Measurements from ENCODE around the gene PLPP1. TPM values are rescaled to one million over a fixed set of nuclear protein-coding genes. Genes with fewer than 3 reads are reported as not detected.

Gene PLPP1
- polyA plus RNA-seq, 3 donors, result 0.87 to 1.5 (median 0.98) TPM

DNA sequence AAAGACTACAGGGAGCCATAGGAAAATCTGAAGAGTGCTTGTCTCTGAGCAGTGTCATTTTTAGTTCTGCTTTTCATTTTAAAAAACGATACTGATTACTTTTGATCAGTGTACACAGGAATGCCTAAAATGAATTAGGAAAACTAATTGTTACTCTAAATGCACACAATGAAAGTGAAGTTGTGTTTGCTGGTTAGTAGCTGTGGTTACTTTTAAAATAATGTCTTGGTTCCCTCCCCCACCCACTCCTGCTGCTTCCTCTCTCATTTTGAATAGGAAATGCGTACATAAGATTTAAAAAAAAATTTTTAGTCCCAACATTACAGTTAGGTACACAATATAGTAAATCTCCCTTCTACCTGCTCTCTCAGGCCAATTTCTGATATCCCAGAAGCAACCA is 47.5 kb upstream of the PLPP1 start:
- TF ChIP-seq, protein P1, sequence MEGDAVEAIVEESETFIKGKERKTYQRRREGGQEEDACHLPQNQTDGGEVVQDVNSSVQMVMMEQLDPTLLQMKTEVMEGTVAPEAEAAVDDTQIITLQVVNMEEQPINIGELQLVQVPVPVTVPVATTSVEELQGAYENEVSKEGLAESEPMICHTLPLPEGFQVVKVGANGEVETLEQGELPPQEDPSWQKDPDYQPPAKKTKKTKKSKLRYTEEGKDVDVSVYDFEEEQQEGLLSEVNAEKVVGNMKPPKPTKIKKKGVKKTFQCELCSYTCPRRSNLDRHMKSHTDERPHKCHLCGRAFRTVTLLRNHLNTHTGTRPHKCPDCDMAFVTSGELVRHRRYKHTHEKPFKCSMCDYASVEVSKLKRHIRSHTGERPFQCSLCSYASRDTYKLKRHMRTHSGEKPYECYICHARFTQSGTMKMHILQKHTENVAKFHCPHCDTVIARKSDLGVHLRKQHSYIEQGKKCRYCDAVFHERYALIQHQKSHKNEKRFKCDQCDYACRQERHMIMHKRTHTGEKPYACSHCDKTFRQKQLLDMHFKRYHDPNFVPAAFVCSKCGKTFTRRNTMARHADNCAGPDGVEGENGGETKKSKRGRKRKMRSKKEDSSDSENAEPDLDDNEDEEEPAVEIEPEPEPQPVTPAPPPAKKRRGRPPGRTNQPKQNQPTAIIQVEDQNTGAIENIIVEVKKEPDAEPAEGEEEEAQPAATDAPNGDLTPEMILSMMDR (IDR thresholded peaks at IDR 0.05), result no peak
- Histone ChIP-seq H3K36me3 (replicated peaks in 1 of 2; ENCODE audit: control insufficient read depth in 1 of 2, insufficient read depth in 2 of 2, low read length in 2 of 2) (no peaks in the 10 kb centered on the region), H3K79me2 (ENCODE audit: insufficient read depth, low read length) (no peaks in the 10 kb centered on the region), H3K9ac (ENCODE audit: insufficient read depth, low read length, poor library complexity, severe bottlenecking) (no peak overlapping the region), H2AFZ (ENCODE audit: insufficient read depth, low read depth, low read length, poor library complexity, severe bottlenecking) (peak overlapping the region; percentile 48), H3K27ac (ENCODE audit: low read depth in 1 of 2, low read length in 2 of 2) (no peak overlapping the region), H3K4me1 (ENCODE audit: control insufficient read depth in 1 of 2, insufficient read depth in 2 of 2, low read length in 2 of 2) (peaks cover 3 to 4% of the 10 kb centered on the region in 2 donors), H3K4me3 (replicated peaks in 1 of 3; ENCODE audit: low read depth in 2 of 3, low read length in 3 of 3) (no peak overlapping the region), H3K4me2 (replicated peaks; ENCODE audit: extremely low read depth, low read length, poor library complexity, severe bottlenecking) (no peak overlapping the region), H4K20me1 (ENCODE audit: insufficient read depth, low read length) (no peaks in the 10 kb centered on the region), H3K9me3 (replicated peaks in 1 of 2; ENCODE audit: control insufficient read depth in 1 of 2, insufficient read depth in 1 of 2, low read length in 2 of 2) (no peaks in the 10 kb centered on the region), H3K27me3 (ENCODE audit: control insufficient read depth in 2 of 2, insufficient read depth in 2 of 2, low read length in 2 of 2) (no peaks in the 10 kb centered on the region)
- Mint-ChIP-seq H3K4me3 (no peak overlapping the region), H3K27ac (no peak overlapping the region), H3K36me3 (no peaks in the 10 kb centered on the region), H3K9me3 (no peaks in the 10 kb centered on the region), H3K27me3 (ENCODE audit: low read depth in 3 of 3) (peaks cover 0 to 2% (median 0%) of the 10 kb centered on the region in 3 donors), H3K4me1 (peaks cover 5% of the 10 kb centered on the region)
- intact Hi-C loops (cut with micrococcal nuclease), result no loop called here
- DNase-seq, result no peak
- no CpG with 5 or more reads among the region's 2 CpGs for WGBS (ENCODE audit: insufficient coverage)

- no peak overlapping the region for H2AFZ ChIP-seq (ENCODE audit: insufficient read depth, low read depth, low read length, poor library complexity, severe bottlenecking)
- no peaks in the 10 kb centered on the region for H3K36me3 ChIP-seq (replicated peaks in 1 of 2; ENCODE audit: control insufficient read depth in 1 of 2, insufficient read depth in 2 of 2, low read length in 2 of 2)
- H3K9ac ChIP-seq (ENCODE audit: insufficient read depth, low read length, poor library complexity, severe bottlenecking), result no peak overlapping the region
- no peak for DNase-seq
- no peaks in the 10 kb centered on the region for H3K9me3 ChIP-seq (replicated peaks in 1 of 2; ENCODE audit: control insufficient read depth in 1 of 2, insufficient read depth in 1 of 2, low read length in 2 of 2)
- H3K4me3 ChIP-seq (replicated peaks in 1 of 3; ENCODE audit: low read depth in 2 of 3, low read length in 3 of 3), result no peak overlapping the region
- H3K79me2 ChIP-seq (ENCODE audit: insufficient read depth, low read length), result no peaks in the 10 kb centered on the region
- TF ChIP-seq, protein P1 (IDR thresholded peaks at IDR 0.05), result no peak
- Mint-ChIP-seq H3K27me3 (ENCODE audit: low read depth in 3 of 3) (peaks cover 0 to 2% (median 1%) of the 10 kb centered on the region in 3 donors), H3K9me3 (no peaks in the 10 kb centered on the region), H3K27ac (peak overlapping the region in 1 of 7 donors; percentile 53), H3K4me3 (no peak overlapping the region), H3K36me3 (no peaks in the 10 kb centered on the region), H3K4me1 (peaks cover 17% of the 10 kb centered on the region)
- H3K27ac ChIP-seq (ENCODE audit: low read depth in 1 of 2, low read length in 2 of 2), result no peak overlapping the region
- H3K4me2 ChIP-seq (replicated peaks; ENCODE audit: extremely low read depth, low read length, poor library complexity, severe bottlenecking), result no peak overlapping the region
- H3K27me3 ChIP-seq (ENCODE audit: control insufficient read depth in 2 of 2, insufficient read depth in 2 of 2, low read length in 2 of 2), result no peaks in the 10 kb centered on the region
- peaks cover 4 to 7% of the 10 kb centered on the region in 2 donors for H3K4me1 ChIP-seq (ENCODE audit: control insufficient read depth in 1 of 2, insufficient read depth in 2 of 2, low read length in 2 of 2)
- no peaks in the 10 kb centered on the region for H4K20me1 ChIP-seq (ENCODE audit: insufficient read depth, low read length)
- 94% methylated on average over 3 of the region's 6 CpGs for WGBS (ENCODE audit: insufficient coverage)
- intact Hi-C loops (cut with micrococcal nuclease), result no loop called here
These were observed 45.3 kb upstream of the PLPP1 start for GRCh38 chr5:55580042-55580441.
